Measurements from ENCODE around the gene FAM136A. TPM values are rescaled to one million over a fixed set of nuclear protein-coding genes. Genes with fewer than 3 reads are reported as not detected.

Gene FAM136A
- total and polyA plus RNA-seq, 2 of the 4 experiments (the other 2 are of a cell fraction): 19.9 to 28.1 TPM

- no peak overlapping the region for H3K18ac ChIP-seq (ENCODE audit: low read depth, low read length)
- no peak overlapping the region for H4K5ac ChIP-seq (ENCODE audit: low read depth, low read length)
- H3K4me3 ChIP-seq (ENCODE audit: insufficient read depth, low read depth, low read length): no peak overlapping the region
- no peak overlapping the region for H2BK5ac ChIP-seq (ENCODE audit: low read depth, low read length, poor library complexity, severe bottlenecking)
- H4K20me1 ChIP-seq (ENCODE audit: insufficient read depth, low read length): no peaks in the 10 kb centered on the region
- ChIA-PET POLR2A (ENCODE audit: unreplicated experiment) (no interaction called here), CTCF (interaction anchor here (1.4 kb wide), 1 partner anchor 8 kb away, joined by 6 read pairs; no protein-coding TSS in a partner anchor)
- no peak overlapping the region for H2AK5ac ChIP-seq (ENCODE audit: low read depth, low read length)
- in situ Hi-C loops (cut with MboI; ENCODE audit: low sequenced_read_pairs): no loop called here
- H2BK15ac ChIP-seq (ENCODE audit: low read depth, low read length): no peak overlapping the region
- H2AFZ ChIP-seq (replicated peaks; ENCODE audit: low read length, poor library complexity): no peak overlapping the region
- no peaks in the 10 kb centered on the region for H3K9me3 ChIP-seq (ENCODE audit: control insufficient read depth, insufficient read depth, low read length)
- no peak overlapping the region for H4K8ac ChIP-seq (ENCODE audit: low read depth in 2 of 2, low read length in 2 of 2)
- H2BK20ac ChIP-seq (ENCODE audit: low read depth, low read length): no peak overlapping the region
- dilution Hi-C loops (cut with HindIII; ENCODE audit: low sequenced_read_pairs, unreplicated experiment): no loop called here
- no TSS peak for BruUV-seq (replicated peaks)
- H2BK120ac ChIP-seq (ENCODE audit: low read depth, low read length): no peak overlapping the region
- no CpG with 5 or more reads among the region's 1 CpG for WGBS, 2 experiments (ENCODE audit: extremely low coverage in 2 of 2, insufficient read length in 1 of 2)
- intact Hi-C loops (cut with micrococcal nuclease): no loop called here
- H3K4me1 ChIP-seq (ENCODE audit: control insufficient read depth, insufficient read depth, low read length): no peaks in the 10 kb centered on the region
- peaks cover 11% of the 10 kb centered on the region for H3K27me3 ChIP-seq (ENCODE audit: control insufficient read depth, insufficient read depth, low read length)
- H2AK9ac ChIP-seq (replicated peaks; ENCODE audit: low read depth, low read length, poor library complexity): no peak overlapping the region
- no peaks in the 10 kb centered on the region for H3K79me1 ChIP-seq (ENCODE audit: low read depth in 1 of 2, low read length in 2 of 2)
- no peak for ATAC-seq (ENCODE audit: low read depth)
- H3K23ac ChIP-seq (ENCODE audit: low read depth, low read length): no peak overlapping the region
- DNase-seq: no peak
- H3K36me3 ChIP-seq (ENCODE audit: control insufficient read depth, insufficient read depth, low read length): no peaks in the 10 kb centered on the region
- no peak overlapping the region for H3K56ac ChIP-seq (ENCODE audit: extremely low read depth, insufficient read depth, low read length)
- TF ChIP-seq NFE2L2 (IDR thresholded peaks at IDR 0.05; ENCODE audit: low read depth, low read length): no peak
- TF ChIP-seq BHLHE40 (IDR thresholded peaks at IDR 0.05; ENCODE audit: low read depth, low read length): no peak
- no peak for TF ChIP-seq MAZ (IDR thresholded peaks at IDR 0.05; ENCODE audit: borderline replicate concordance, low read depth, low read length)
- no peak for TF ChIP-seq MXI1 (IDR thresholded peaks at IDR 0.05; ENCODE audit: borderline replicate concordance, low read depth, low read length)
- no peak for TF ChIP-seq CHD1 (IDR thresholded peaks at IDR 0.05; ENCODE audit: low read depth, low read length)
- no peak for TF ChIP-seq RFX5 (IDR thresholded peaks at IDR 0.05; ENCODE audit: low read depth, low read length)
- TF ChIP-seq RCOR1 (IDR thresholded peaks at IDR 0.05; ENCODE audit: insufficient replicate concordance, low read length): no peak
- no peak for TF ChIP-seq MAFK (IDR thresholded peaks at IDR 0.05; ENCODE audit: low read depth, low read length)
- TF ChIP-seq RAD21 (IDR thresholded peaks at IDR 0.05; ENCODE audit: low read length): no peak
- no peak for TF ChIP-seq FOS (IDR thresholded peaks at IDR 0.05; ENCODE audit: low read depth, low read length)
- TF ChIP-seq, protein P1, sequence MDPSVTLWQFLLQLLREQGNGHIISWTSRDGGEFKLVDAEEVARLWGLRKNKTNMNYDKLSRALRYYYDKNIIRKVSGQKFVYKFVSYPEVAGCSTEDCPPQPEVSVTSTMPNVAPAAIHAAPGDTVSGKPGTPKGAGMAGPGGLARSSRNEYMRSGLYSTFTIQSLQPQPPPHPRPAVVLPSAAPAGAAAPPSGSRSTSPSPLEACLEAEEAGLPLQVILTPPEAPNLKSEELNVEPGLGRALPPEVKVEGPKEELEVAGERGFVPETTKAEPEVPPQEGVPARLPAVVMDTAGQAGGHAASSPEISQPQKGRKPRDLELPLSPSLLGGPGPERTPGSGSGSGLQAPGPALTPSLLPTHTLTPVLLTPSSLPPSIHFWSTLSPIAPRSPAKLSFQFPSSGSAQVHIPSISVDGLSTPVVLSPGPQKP (IDR thresholded peaks at IDR 0.05; ENCODE audit: borderline replicate concordance, low read depth, low read length): no peak
- TF ChIP-seq POLR2A (IDR thresholded peaks at IDR 0.05; ENCODE audit: low read depth, low read length): no peak
- TF ChIP-seq CEBPB (IDR thresholded peaks at IDR 0.05; ENCODE audit: low read depth, low read length): no peak
- no peak for TF ChIP-seq CTCF (conservative IDR thresholded peaks at IDR 0.05; ENCODE audit: low read depth, low read length)
- TF ChIP-seq, protein P2, sequence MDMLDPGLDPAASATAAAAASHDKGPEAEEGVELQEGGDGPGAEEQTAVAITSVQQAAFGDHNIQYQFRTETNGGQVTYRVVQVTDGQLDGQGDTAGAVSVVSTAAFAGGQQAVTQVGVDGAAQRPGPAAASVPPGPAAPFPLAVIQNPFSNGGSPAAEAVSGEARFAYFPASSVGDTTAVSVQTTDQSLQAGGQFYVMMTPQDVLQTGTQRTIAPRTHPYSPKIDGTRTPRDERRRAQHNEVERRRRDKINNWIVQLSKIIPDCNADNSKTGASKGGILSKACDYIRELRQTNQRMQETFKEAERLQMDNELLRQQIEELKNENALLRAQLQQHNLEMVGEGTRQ (IDR thresholded peaks at IDR 0.05; ENCODE audit: low read depth, low read length): no peak
- no peak for TF ChIP-seq SMC3 (IDR thresholded peaks at IDR 0.05; ENCODE audit: low read depth, low read length)
- H4K91ac ChIP-seq (ENCODE audit: insufficient read depth, low read depth, low read length): no peak overlapping the region
- H3K14ac ChIP-seq (replicated peaks; ENCODE audit: low read depth, low read length): no peak overlapping the region
- H3K4me2 ChIP-seq (ENCODE audit: low read depth, low read length): no peak overlapping the region
- no peak overlapping the region for H3K4ac ChIP-seq (ENCODE audit: low read depth, low read length)
- H3K9ac ChIP-seq (ENCODE audit: low read depth, low read length): no peak overlapping the region
- no peak overlapping the region for H3K27ac ChIP-seq (ENCODE audit: insufficient read depth, low read length)
- no peaks in the 10 kb centered on the region for H3K9me1 ChIP-seq (ENCODE audit: insufficient read depth, low read length)
Measured at GRCh38 chr2:70312560-70312959, 10.7 kb upstream of the FAM136A start.

All from IMR-90 (cell line).